ENCODE results near the gene TOM1L2.

Gene TOM1L2

DNA sequence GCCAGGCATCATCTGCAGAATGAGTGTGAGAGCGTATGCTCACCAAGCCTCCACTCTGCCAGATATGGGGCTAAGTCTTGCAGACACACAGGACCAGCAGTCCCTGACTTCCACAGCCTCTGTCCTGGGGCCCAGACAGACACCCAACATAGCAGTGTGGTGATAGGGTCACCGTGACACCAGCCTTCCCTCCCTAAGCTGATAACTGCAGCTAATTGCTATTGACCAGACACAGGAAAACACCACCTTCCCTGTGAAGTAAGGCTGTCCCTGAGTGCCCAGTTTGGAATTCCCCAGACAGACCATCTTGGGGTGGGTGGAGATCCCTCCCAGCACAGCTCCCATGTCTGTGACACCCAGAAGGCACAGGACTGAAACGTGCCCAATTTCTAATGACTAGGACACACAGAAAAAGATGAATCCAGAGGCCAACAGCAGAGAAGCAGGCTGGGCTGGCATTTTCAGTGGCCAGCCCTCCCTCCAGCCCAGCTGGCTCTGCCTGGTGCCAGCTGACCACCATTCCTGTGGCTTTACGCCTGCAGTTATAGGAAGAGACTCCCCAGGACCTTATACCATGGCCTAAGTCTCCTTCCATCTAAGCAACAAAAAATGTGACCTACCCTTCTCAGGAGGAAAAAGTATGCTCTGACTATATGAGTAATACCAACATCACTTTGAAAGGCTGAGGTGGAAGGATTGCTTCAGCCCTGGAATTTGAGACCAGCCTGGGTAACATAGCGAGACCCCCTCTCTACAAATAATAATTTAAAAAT lies 36.5 kb upstream of the TOM1L2 start:
- TF ChIP-seq, protein P1, sequence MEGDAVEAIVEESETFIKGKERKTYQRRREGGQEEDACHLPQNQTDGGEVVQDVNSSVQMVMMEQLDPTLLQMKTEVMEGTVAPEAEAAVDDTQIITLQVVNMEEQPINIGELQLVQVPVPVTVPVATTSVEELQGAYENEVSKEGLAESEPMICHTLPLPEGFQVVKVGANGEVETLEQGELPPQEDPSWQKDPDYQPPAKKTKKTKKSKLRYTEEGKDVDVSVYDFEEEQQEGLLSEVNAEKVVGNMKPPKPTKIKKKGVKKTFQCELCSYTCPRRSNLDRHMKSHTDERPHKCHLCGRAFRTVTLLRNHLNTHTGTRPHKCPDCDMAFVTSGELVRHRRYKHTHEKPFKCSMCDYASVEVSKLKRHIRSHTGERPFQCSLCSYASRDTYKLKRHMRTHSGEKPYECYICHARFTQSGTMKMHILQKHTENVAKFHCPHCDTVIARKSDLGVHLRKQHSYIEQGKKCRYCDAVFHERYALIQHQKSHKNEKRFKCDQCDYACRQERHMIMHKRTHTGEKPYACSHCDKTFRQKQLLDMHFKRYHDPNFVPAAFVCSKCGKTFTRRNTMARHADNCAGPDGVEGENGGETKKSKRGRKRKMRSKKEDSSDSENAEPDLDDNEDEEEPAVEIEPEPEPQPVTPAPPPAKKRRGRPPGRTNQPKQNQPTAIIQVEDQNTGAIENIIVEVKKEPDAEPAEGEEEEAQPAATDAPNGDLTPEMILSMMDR (conservative IDR thresholded peaks at IDR 0.05; ENCODE audit: low read depth): no peak
- ChIA-PET CTCF (interaction anchor here (0.6 kb wide), 2 partner anchors 43 to 78 kb away, joined by 3 read pairs; no protein-coding TSS in a partner anchor), POLR2A (ENCODE audit: low non-redundant PET) (no interaction called here)
- peak; percentile 28 for DNase-seq (ENCODE audit: low spot score)
- peak overlapping the region; percentile 11; the same call in 1 of the 2 replicates for H3K27ac ChIP-seq

DNA sequence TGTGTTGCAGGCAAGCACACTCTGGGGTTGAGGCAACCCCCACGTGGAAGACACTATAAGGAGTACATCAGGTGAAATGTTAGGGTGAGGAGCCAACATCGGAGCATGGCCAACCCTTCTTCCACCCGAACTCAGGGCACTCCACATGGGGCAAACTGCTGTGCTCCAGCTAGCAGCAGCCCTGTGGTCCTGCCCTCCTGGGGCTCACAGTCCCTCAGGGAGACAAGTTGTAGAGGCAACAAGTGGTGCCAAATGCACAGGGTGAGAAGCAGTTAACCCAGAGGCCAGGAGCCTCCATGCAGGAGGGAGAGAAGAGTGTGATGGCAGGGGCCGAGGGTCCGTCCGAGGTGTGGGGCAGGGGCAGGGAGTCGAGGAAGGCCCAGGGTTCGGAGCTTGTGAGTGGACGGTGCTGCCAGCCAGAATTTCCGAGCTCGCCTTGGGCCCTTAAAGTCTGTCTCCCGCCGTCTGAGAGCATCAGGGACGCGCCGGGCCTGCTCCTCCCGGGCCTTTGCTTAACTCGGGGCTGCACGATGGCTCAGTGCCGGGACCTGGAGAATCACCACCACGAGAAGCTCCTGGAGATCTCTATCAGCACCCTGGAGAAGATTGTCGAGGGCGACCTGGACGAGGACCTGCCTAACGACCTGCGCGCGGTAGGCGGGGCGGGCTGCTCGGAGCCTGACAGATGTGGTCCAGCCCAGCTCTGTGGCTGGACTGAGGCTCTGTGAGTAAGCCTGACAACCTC lies 34.5 kb upstream of the TOM1L2 start:
- ChIA-PET CTCF (no interaction called here), POLR2A (ENCODE audit: low non-redundant PET) (no interaction called here)
- peak overlapping the region; percentile 11; the same call in 1 of the 2 replicates for H3K27ac ChIP-seq
- DNase-seq (ENCODE audit: low spot score): no peak
- TF ChIP-seq, protein P1 (conservative IDR thresholded peaks at IDR 0.05; ENCODE audit: low read depth): no peak

DNA sequence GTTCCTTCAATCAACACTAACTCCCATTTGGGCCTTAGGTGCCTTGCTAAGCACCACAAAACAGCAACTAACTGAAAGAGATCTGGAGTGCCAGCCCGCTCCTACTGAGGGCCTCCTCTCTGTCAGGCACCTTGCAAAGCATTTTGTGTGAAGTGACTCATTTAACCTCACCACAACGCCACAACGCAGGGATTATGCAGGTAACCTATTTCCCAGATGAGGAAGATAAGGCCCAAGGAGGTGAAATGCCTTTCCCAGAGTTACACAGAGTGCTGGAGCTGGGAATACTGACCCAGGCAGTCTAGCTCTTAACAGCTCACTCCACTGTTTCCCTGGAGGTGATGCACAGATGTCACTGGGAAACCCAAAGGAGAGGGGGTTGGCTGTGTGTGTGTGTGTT lies 33.3 kb upstream of the TOM1L2 start:
- TF ChIP-seq, protein P1 (conservative IDR thresholded peaks at IDR 0.05; ENCODE audit: low read depth): no peak
- CTCF ChIA-PET: interaction anchor here (0.7 to 1.1 kb wide), 2 partner anchors 8 to 119 kb away, joined by 3 read pairs; no protein-coding TSS in a partner anchor
- H3K27ac ChIP-seq: no peak overlapping the region
- POLR2A ChIA-PET (ENCODE audit: low non-redundant PET): no interaction called here
- DNase-seq (ENCODE audit: low spot score): no peak

DNA sequence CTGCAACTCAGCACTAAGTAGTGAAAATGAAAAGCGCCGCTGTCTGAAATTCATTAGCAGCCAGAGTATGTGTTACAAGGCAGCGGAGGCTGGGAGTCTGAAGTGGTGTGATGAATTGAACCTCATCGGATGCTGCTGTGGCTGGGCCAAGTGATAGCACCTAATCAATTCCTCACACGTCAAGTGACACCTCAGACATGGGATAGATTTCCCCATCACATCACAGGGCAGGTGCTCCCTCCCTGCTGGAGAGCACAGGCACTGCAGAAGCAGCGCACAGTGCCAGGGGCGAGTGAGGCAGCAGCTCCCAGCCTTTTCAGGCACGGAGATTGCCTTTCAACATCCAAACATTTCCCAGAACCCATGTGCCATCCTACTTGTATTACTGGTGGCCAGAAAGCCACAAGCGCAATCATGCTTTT lies 32.7 kb upstream of the TOM1L2 start:
- H3K27ac ChIP-seq: no peak overlapping the region
- POLR2A ChIA-PET (ENCODE audit: low non-redundant PET): no interaction called here
- CTCF ChIA-PET: interaction anchor here (0.7 to 1.1 kb wide), 3 partner anchors 9 to 119 kb away, joined by 3 to 4 read pairs (median 3); no protein-coding TSS in a partner anchor
- TF ChIP-seq, protein P1 (conservative IDR thresholded peaks at IDR 0.05; ENCODE audit: low read depth): no peak
- DNase-seq (ENCODE audit: low spot score): no peak

DNA sequence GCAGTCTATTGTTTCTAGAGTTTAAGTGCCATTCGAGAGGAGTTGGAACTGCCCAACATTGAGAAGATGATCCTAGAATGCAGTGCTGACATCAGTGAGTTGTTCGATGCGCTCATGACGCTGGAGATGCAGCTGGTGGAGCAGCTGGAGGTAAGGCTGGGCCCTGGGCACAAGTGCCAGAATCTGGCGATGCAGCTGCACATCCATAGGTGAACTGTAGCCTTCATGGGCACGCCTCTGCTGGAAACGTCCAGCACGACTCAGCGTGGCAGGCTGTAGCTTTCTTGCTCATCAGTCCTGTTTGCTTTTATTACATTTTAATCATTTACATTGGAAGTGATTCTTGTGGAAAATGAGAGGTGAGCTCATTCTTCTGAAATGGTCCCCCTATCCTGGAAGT lies 32.1 kb upstream of the TOM1L2 start:
- ChIA-PET POLR2A (ENCODE audit: low non-redundant PET) (no interaction called here), CTCF (interaction anchor here (0.7 to 1.1 kb wide), 2 partner anchors 10 to 40 kb away, joined by 3 to 4 read pairs; no protein-coding TSS in a partner anchor)
- DNase-seq (ENCODE audit: low spot score): no peak
- TF ChIP-seq, protein P1 (conservative IDR thresholded peaks at IDR 0.05; ENCODE audit: low read depth): no peak
- no peak overlapping the region for H3K27ac ChIP-seq

DNA sequence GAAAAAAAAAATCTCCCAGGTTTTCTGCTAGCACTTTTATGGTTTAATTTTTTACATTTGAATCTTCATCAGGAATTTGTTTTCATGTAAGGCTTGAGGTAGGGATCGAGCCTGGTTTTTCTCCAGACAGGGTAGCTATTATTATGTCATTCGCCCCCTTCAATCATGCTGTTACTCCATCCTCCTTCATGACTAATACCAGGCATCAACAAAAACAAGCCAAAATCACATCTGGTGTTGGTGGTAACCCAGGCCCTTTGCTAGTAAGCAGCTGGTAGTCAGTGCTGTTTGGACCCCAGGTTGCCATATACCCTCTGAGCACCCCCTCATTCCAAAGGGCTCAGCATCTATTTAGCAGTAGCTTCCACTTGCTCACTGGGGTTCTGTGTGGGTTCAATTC lies 30.0 kb upstream of the TOM1L2 start:
- CTCF ChIA-PET: interaction anchor here (0.7 kb wide), 1 partner anchor 68 kb away, joined by 3 read pairs; no protein-coding TSS in a partner anchor
- TF ChIP-seq, protein P1 (conservative IDR thresholded peaks at IDR 0.05; ENCODE audit: low read depth): no peak
- no peak for DNase-seq (ENCODE audit: low spot score)
- no peak overlapping the region for H3K27ac ChIP-seq
- POLR2A ChIA-PET (ENCODE audit: low non-redundant PET): no interaction called here
